Lung (tissue), 12 donors: ENCODE data around the gene WSCD2. TPM values are rescaled to one million over a fixed set of nuclear protein-coding genes. Genes with fewer than 3 reads are reported as not detected.

Experiments
- ATAC-seq: fragments of 200-7000 bp; cut with Tn5 transposase; one replicate; pipeline ENCODE4 v1.9.1; 2020; ENCODE audit warnings: moderate number of reproducible peaks; ENCODE audit not compliant: insufficient read depth, low FRiP score
- DNase-seq, 3 donors: peaks; one replicate each; pipeline ENCODE4 v3.0.0-alpha.2; 2013 to 2017
- H3K27ac ChIP-seq, 2 donors: one replicate each; pipeline ENCODE4 v1.5.1; 2013; ENCODE audit warnings: mild to moderate bottlenecking in 2 of 2, moderate library complexity in 2 of 2, control low read depth in 1 of 2, inconsistent platforms in 1 of 2, low read depth in 1 of 2, low read length in 1 of 2
- H3K27me3 ChIP-seq, 3 donors: one replicate each; pipeline ENCODE4 v1.5.1; 2013; ENCODE audit warnings: low read length in 2 of 3; ENCODE audit not compliant: control insufficient read depth in 3 of 3, insufficient read depth in 3 of 3
- H3K36me3 ChIP-seq, 4 donors: one replicate each; pipeline ENCODE4 v1.5.1; 2013; ENCODE audit warnings: low read length in 4 of 4, mild to moderate bottlenecking in 1 of 4, moderate library complexity in 1 of 4; ENCODE audit not compliant: control insufficient read depth in 4 of 4, insufficient read depth in 4 of 4
- H3K4me1 ChIP-seq, 5 donors: one replicate each; pipeline ENCODE4 v1.5.1; 2013; ENCODE audit warnings: low read length in 5 of 5, mild to moderate bottlenecking in 2 of 5, moderate library complexity in 1 of 5; ENCODE audit not compliant: control insufficient read depth in 5 of 5, insufficient read depth in 5 of 5
- H3K4me3 ChIP-seq: one replicate; pipeline ENCODE4 v1.5.1; 2013; ENCODE audit warnings: mild to moderate bottlenecking, control low read depth, moderate library complexity
- H3K9ac ChIP-seq, 2 donors: one replicate each; pipeline ENCODE4 v1.5.1; 2013; ENCODE audit warnings: low read length in 2 of 2, control low read depth in 1 of 2; ENCODE audit not compliant: insufficient read depth in 1 of 2
- H3K9me3 ChIP-seq, 4 donors: one replicate each; pipeline ENCODE4 v1.5.1; 2013; ENCODE audit warnings: low read length in 3 of 4, mild to moderate bottlenecking in 1 of 4, moderate library complexity in 1 of 4; ENCODE audit not compliant: control insufficient read depth in 4 of 4, insufficient read depth in 3 of 4
- WGBS, 2 donors: extraction: QIAGEN DNeasy Blood & Tissue Kit; methylation state at CpG; one replicate each; pipeline ENCODE4 v1.1.7; 2013; 5-methylcytosine and 5-hydroxymethylcytosine counted together
- polyA plus RNA-seq, 2 donors: library from polyadenylated mRNA; stranded (reverse); fragments of 200-250 nt; gene quantifications; one replicate each; pipeline ENCODE4 v1.2.1, GENCODE V29; 2013
- total RNA-seq, 2 donors: library from RNA; depleted of rRNA in 1 of 2; stranded (reverse); fragments of >200 nt in 1 of 2; gene quantifications; one replicate each; pipeline ENCODE4 v1.2.1, GENCODE V29; 2014 to 2021
- TF ChIP-seq, protein P1 (sequence below): IDR thresholded peaks from 2 replicates; pipeline ENCODE4 v1.5.1; 2012; ENCODE audit warnings: mild to moderate bottlenecking; ENCODE audit errors: control extremely low read depth, extremely low read depth
- donor health status: control.
- donor health status: control.
- donor health status: Bipolar disorder and iron deficiency.
- donor health status: healthy.
- donor health status: DM: yes; HTN: yes; CAD: no.

Gene WSCD2
- total and polyA plus RNA-seq, 4 donors = 0.02 to 1.8 (median 0.40) TPM

DNA sequence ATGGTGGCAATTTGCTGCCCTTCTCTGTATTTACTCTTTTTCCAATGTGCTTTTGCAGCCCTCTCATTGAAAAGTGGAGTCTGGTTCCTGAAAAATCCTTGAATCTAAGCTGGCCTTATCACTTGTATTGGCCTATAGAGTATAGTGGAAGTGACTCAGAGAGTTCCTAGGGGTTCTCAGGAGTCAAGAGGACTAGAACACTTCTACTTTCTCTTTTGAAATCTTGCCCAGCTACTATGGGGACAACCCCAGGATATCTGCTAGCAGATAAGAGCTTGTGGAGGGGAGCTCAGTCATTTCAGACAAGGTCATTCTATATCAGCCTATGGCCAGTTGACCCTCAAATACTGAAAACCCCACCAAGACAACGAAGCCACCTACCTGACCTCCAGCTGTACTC is 26.7 kb upstream of the WSCD2 start:
- no peak overlapping the region for H3K27ac ChIP-seq
- H3K27me3 ChIP-seq = peaks cover 0 to 3% (median 0%) of the 10 kb centered on the region in 3 donors
- TF ChIP-seq, protein P1, sequence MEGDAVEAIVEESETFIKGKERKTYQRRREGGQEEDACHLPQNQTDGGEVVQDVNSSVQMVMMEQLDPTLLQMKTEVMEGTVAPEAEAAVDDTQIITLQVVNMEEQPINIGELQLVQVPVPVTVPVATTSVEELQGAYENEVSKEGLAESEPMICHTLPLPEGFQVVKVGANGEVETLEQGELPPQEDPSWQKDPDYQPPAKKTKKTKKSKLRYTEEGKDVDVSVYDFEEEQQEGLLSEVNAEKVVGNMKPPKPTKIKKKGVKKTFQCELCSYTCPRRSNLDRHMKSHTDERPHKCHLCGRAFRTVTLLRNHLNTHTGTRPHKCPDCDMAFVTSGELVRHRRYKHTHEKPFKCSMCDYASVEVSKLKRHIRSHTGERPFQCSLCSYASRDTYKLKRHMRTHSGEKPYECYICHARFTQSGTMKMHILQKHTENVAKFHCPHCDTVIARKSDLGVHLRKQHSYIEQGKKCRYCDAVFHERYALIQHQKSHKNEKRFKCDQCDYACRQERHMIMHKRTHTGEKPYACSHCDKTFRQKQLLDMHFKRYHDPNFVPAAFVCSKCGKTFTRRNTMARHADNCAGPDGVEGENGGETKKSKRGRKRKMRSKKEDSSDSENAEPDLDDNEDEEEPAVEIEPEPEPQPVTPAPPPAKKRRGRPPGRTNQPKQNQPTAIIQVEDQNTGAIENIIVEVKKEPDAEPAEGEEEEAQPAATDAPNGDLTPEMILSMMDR = no peak
- no peak for ATAC-seq
- no peak overlapping the region for H3K9ac ChIP-seq
- no peak overlapping the region for H3K4me3 ChIP-seq
- H3K9me3 ChIP-seq = no peaks in the 10 kb centered on the region
- WGBS, 2 donors = 0 to 41% methylated on average over 1 of the region's 1 CpG
- H3K36me3 ChIP-seq = no peaks in the 10 kb centered on the region
- no peaks in the 10 kb centered on the region for H3K4me1 ChIP-seq
- DNase-seq = no peak

DNA sequence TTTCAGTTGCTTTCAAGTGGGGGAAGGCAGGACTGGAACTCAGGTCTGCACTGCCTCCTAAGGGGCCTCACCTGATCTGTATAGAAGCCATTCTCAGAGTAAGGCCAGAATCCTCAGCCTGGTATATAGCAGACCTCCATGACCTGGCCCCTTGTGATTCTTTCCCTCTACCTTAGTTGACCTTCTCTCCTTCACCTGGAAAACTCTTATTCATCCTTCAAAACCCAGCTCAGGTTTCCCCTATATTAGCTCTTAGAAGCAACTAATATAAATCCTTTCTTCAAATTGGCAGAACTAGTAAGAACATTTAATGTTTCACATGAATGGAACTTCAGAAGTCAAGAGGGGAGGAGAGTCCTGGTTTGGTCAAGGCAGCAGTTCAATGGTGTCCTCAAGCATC is 26.0 kb upstream of the WSCD2 start:
- DNase-seq (no peak), ATAC-seq (no peak)
- H3K4me3 ChIP-seq = no peak overlapping the region
- no peak overlapping the region for H3K27ac ChIP-seq
- no peak overlapping the region for H3K9ac ChIP-seq
- no peaks in the 10 kb centered on the region for H3K36me3 ChIP-seq
- no peaks in the 10 kb centered on the region for H3K9me3 ChIP-seq
- no peaks in the 10 kb centered on the region for H3K4me1 ChIP-seq
- TF ChIP-seq, protein P1 = no peak
- H3K27me3 ChIP-seq = peaks cover 0 to 3% (median 0%) of the 10 kb centered on the region in 3 donors

- 75 to 84% methylated on average over 3 of the region's 3 CpGs for WGBS, 2 donors
- peaks cover 0 to 3% (median 0%) of the 10 kb centered on the region in 3 donors for H3K27me3 ChIP-seq
- ATAC-seq (no peak), DNase-seq (no peak)
- H3K9me3 ChIP-seq = no peaks in the 10 kb centered on the region
- no peaks in the 10 kb centered on the region for H3K36me3 ChIP-seq
- H3K4me1 ChIP-seq = no peaks in the 10 kb centered on the region
- H3K9ac ChIP-seq = no peak overlapping the region
- TF ChIP-seq, protein P1 = no peak
- no peak overlapping the region for H3K27ac ChIP-seq
- H3K4me3 ChIP-seq = no peak overlapping the region
Measured at GRCh38 chr12:108103517-108103916, 25.6 kb upstream of the WSCD2 start.

DNA sequence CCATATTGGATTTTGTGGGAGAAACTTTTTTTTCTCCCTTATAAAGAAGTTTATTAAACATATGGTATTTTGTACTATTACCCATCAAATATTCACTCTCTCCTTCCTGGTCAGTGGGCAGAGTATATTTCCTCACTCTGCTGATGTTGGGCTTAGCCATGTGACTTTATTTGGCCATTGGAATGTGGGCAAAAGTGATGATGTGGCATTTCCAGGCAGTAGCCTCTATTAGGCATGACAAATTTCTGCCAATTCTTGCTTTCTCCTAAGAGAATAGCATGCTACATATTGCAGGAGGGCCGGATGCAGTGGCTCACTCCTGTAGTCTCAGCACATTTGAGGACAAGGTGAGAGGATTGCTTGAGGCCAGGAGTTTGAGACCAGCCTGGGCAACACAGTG is 24.4 kb upstream of the WSCD2 start:
- no peak overlapping the region for H3K9ac ChIP-seq
- TF ChIP-seq, protein P1 = no peak
- DNase-seq = no peak
- 70 to 88% methylated on average over 1 of the region's 1 CpG for WGBS, 2 donors
- H3K4me1 ChIP-seq = no peaks in the 10 kb centered on the region
- no peaks in the 10 kb centered on the region for H3K9me3 ChIP-seq
- no peaks in the 10 kb centered on the region for H3K36me3 ChIP-seq
- H3K27me3 ChIP-seq = peaks cover 0 to 2% (median 0%) of the 10 kb centered on the region in 3 donors
- H3K4me3 ChIP-seq = no peak overlapping the region
- H3K27ac ChIP-seq = no peak overlapping the region
- ATAC-seq = no peak
